Ectodermal cell (in vitro differentiated cells): ENCODE data around the gene EVL.

ENCODE experiments used
- H3K27ac ChIP-seq: 2 replicates; pipeline ENCODE4 v1.7.0; 2013; ENCODE audit warnings: mild to moderate bottlenecking, low read depth, low read length; ENCODE audit not compliant: insufficient read depth, poor library complexity, severe bottlenecking
- H3K27me3 ChIP-seq: 2 replicates; pipeline ENCODE4 v1.7.0; 2013; ENCODE audit warnings: mild to moderate bottlenecking, low read length; ENCODE audit not compliant: insufficient read depth, control insufficient read depth, poor library complexity, severe bottlenecking
- H3K36me3 ChIP-seq: one replicate; pipeline ENCODE4 v1.7.0; 2013; ENCODE audit warnings: low read length; ENCODE audit not compliant: control insufficient read depth, insufficient read depth
- H3K4me1 ChIP-seq: one replicate; pipeline ENCODE4 v1.7.0; 2013; ENCODE audit warnings: low read length; ENCODE audit not compliant: control insufficient read depth, insufficient read depth
- H3K4me3 ChIP-seq: 2 replicates; pipeline ENCODE4 v1.7.0; 2013; ENCODE audit warnings: low read depth, low read length, control low read depth; ENCODE audit not compliant: insufficient read depth
- H3K9me3 ChIP-seq: 2 replicates; pipeline ENCODE4 v1.7.0; 2013; ENCODE audit warnings: mild to moderate bottlenecking, low read length, moderate library complexity; ENCODE audit not compliant: control insufficient read depth
- WGBS, 2 experiments: methylation state at CpG; one replicate each; pipeline ENCODE4 v1.1.7; 2013; ENCODE audit warnings: missing lambda C conversion rate in 2 of 2; 5-methylcytosine and 5-hydroxymethylcytosine counted together

Gene EVL

GRCh38 chr14:100098171-100098570, 32.9 kb downstream of the EVL start:
- WGBS, 2 experiments: 95 to 96% methylated on average over 8 of the region's 8 CpGs
- Histone ChIP-seq H3K4me3 (no peak overlapping the region), H3K9me3 (no peaks in the 10 kb centered on the region), H3K36me3 (peaks cover 4% of the 10 kb centered on the region), H3K27ac (no peak overlapping the region), H3K4me1 (no peaks in the 10 kb centered on the region), H3K27me3 (no peaks in the 10 kb centered on the region)

DNA sequence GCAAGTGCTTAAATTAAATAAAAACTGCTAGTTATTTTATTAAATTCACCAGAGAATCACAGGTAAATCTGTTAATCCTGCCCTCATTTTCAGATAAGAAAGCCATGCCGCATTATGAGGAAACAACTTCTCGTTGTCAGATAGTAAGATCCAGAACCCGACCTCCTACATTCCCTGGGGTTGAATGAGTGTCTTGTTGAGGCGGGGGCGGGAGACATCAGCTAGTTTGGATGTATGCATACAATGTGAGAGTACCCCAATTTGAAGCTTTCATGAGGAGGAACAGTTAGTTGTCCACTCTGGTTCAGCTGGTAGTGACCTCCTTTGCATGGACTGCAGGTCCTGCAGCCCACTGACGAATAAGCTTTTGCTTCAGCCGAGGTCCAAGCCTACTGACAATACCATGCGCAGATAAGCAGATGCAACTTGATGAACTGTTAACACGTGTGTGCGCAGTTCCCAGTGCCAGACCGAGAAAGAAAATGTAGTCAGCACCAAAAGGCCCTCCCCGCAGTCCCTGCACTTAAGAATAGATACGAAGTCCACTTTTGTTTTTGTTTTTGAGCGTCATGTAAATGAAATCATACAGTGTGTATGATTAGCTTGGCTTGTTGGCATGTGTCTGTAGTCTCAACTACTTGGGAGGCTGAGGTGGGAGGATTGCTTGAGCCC, 34.9 kb downstream of the EVL start:
- 96 to 97% methylated on average over 14 of the region's 14 CpGs for WGBS, 2 experiments
- Histone ChIP-seq H3K27me3 (no peaks in the 10 kb centered on the region), H3K9me3 (no peaks in the 10 kb centered on the region), H3K4me3 (no peak overlapping the region), H3K36me3 (peaks cover 4% of the 10 kb centered on the region), H3K4me1 (no peaks in the 10 kb centered on the region), H3K27ac (no peak overlapping the region)

DNA sequence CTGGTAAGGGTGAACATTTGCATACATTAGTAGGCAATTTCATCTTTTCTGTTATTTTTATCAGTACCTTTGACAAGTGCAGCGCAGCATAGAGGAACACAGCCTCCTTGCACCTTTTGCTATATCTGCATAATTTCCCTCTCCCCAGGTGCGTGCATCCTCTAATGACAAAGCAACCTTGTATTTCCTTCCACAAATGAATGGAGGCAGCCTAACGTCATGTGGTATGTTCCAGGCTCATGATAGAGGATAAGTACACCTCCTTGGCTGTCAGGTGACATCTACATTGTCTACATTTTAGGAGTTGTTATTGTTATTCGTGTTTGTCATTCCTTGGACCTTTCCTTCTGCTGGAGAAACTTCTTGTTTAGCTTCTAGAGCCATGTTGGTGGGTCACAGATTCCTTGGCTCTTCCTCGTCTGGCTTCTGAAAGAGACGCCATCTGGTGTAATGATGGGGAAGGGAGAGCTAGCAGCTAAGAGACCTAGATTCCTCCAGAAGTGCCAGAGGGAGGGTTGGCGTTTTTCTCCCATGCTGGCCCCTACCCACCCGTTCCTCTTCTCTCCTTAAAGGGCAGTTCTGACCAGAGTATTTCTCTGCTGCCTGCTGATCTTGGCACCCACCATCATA, 37.0 kb downstream of the EVL start:
- Histone ChIP-seq H3K9me3 (no peaks in the 10 kb centered on the region), H3K4me1 (no peaks in the 10 kb centered on the region), H3K27me3 (no peaks in the 10 kb centered on the region), H3K27ac (no peak overlapping the region), H3K4me3 (no peak overlapping the region), H3K36me3 (peaks cover 4% of the 10 kb centered on the region)
- 87% methylated on average over 8 of the region's 8 CpGs for WGBS, 2 experiments

- Histone ChIP-seq H3K27me3 (no peaks in the 10 kb centered on the region), H3K4me3 (no peak overlapping the region), H3K4me1 (no peaks in the 10 kb centered on the region), H3K36me3 (peaks cover 1% of the 10 kb centered on the region), H3K27ac (no peak overlapping the region), H3K9me3 (no peaks in the 10 kb centered on the region)
- 92% methylated on average over 10 of the region's 10 CpGs for WGBS, 2 experiments
Measured at GRCh38 chr14:100103250-100104005, 38.2 kb downstream of the EVL start.

GRCh38 chr14:100104006-100104352, 38.8 kb downstream of the EVL start:
- no peak overlapping the region for H3K27ac ChIP-seq
- H3K9me3 ChIP-seq: no peaks in the 10 kb centered on the region
- H3K27me3 ChIP-seq: no peaks in the 10 kb centered on the region
- H3K4me1 ChIP-seq: no peaks in the 10 kb centered on the region
- H3K4me3 ChIP-seq: no peak overlapping the region
- H3K36me3 ChIP-seq: no peaks in the 10 kb centered on the region
- WGBS, 2 experiments: 90 to 96% methylated on average over 3 to 4 of the region's 4 CpGs

- Histone ChIP-seq H3K4me1 (no peaks in the 10 kb centered on the region), H3K36me3 (no peaks in the 10 kb centered on the region), H3K27ac (no peak overlapping the region), H3K4me3 (no peak overlapping the region), H3K9me3 (no peaks in the 10 kb centered on the region), H3K27me3 (no peaks in the 10 kb centered on the region)
- 95 to 98% methylated on average over 7 of the region's 7 CpGs for WGBS, 2 experiments
Measured at GRCh38 chr14:100104523-100105300, 39.5 kb downstream of the EVL start.

GRCh38 chr14:100105357-100106169, 40.3 kb downstream of the EVL start:
- H3K9me3 ChIP-seq: no peaks in the 10 kb centered on the region
- H3K36me3 ChIP-seq: no peaks in the 10 kb centered on the region
- no peak overlapping the region for H3K4me3 ChIP-seq
- no peaks in the 10 kb centered on the region for H3K27me3 ChIP-seq
- no peak overlapping the region for H3K27ac ChIP-seq
- WGBS, 2 experiments: 95 to 96% methylated on average over 16 of the region's 16 CpGs
- H3K4me1 ChIP-seq: no peaks in the 10 kb centered on the region

- Histone ChIP-seq H3K36me3 (no peaks in the 10 kb centered on the region), H3K4me3 (no peak overlapping the region), H3K27me3 (no peaks in the 10 kb centered on the region), H3K4me1 (no peaks in the 10 kb centered on the region), H3K9me3 (no peaks in the 10 kb centered on the region), H3K27ac (no peak overlapping the region)
- WGBS, 2 experiments: 95 to 96% methylated on average over 13 to 16 of the region's 17 CpGs
Measured at GRCh38 chr14:100106250-100107112, 41.3 kb downstream of the EVL start.

GRCh38 chr14:100107236-100107635, 42.0 kb downstream of the EVL start:
- Histone ChIP-seq H3K4me1 (no peaks in the 10 kb centered on the region), H3K4me3 (no peak overlapping the region), H3K9me3 (no peaks in the 10 kb centered on the region), H3K36me3 (no peaks in the 10 kb centered on the region), H3K27ac (no peak overlapping the region), H3K27me3 (no peaks in the 10 kb centered on the region)
- WGBS, 2 experiments: 96% methylated on average over 5 of the region's 5 CpGs
